ENCODE measurements around the gene CEP20. TPM values are rescaled to one million over a fixed set of nuclear protein-coding genes. Genes with fewer than 3 reads are reported as not detected.

The CEP20 gene
- total and polyA plus RNA-seq, 2 of the 8 experiments (the other 6 are each of a cell fraction or from before 2014, with no cell fraction given) = 16.2 to 49.0 TPM

GRCh38 chr16:15903960-15904359, 15.6 kb upstream of the CEP20 start:
- no peaks in the 10 kb centered on the region for H4K20me1 ChIP-seq (replicated peaks in 1 of 2; ENCODE audit: control insufficient read depth in 1 of 2, insufficient read depth in 2 of 2, low read length in 2 of 2)
- no peak overlapping the region for H2BK20ac ChIP-seq (ENCODE audit: low read length)
- H3K9ac ChIP-seq (replicated peaks in 1 of 4; ENCODE audit: extremely low read depth in 1 of 4, low read depth in 3 of 4, low read length in 3 of 4) = no peak overlapping the region
- H3K56ac ChIP-seq (replicated peaks; ENCODE audit: insufficient read length, low read depth, low read length) = no peak overlapping the region
- H3K79me1 ChIP-seq (ENCODE audit: low read depth, low read length) = no peaks in the 10 kb centered on the region
- no peaks in the 10 kb centered on the region for H3K79me2 ChIP-seq (ENCODE audit: control insufficient read depth in 1 of 2, insufficient read depth in 2 of 2, low read length in 2 of 2)
- no peak overlapping the region for H2AFZ ChIP-seq (ENCODE audit: low read length)
- no peak overlapping the region for H2BK15ac ChIP-seq (ENCODE audit: low read length)
- no peaks in the 10 kb centered on the region for H3K27me3 ChIP-seq (replicated peaks in 1 of 4; ENCODE audit: control insufficient read depth in 3 of 4, extremely low read depth in 1 of 4, insufficient read depth in 3 of 4, low read length in 3 of 4)
- H3K23ac ChIP-seq (ENCODE audit: insufficient read length) = no peak overlapping the region
- no peak overlapping the region for H3K27ac ChIP-seq (ENCODE audit: low read depth, low read length)
- no peaks in the 10 kb centered on the region for H3K36me3 ChIP-seq (ENCODE audit: control insufficient read depth in 2 of 4, insufficient read depth in 4 of 4, low read length in 3 of 4)
- no peak overlapping the region for H3K4me3 ChIP-seq (ENCODE audit: extremely low read depth in 1 of 4, insufficient read depth in 2 of 4, low read depth in 3 of 4, low read length in 4 of 4)
- H3K18ac ChIP-seq (ENCODE audit: extremely low read depth, low read length) = no peak overlapping the region
- ChIA-PET CTCF (ENCODE audit: partially characterized antibody) (interaction anchor here (0.6 to 2.0 kb wide), 5 partner anchors 9 to 37 kb away, joined by 3 to 6 read pairs (median 4); partner anchors contain the start of gene CEP20), POLR2A (ENCODE audit: partially characterized antibody) (no interaction called here)
- no peak overlapping the region for H2BK5ac ChIP-seq (ENCODE audit: low read depth, low read length)
- DNase-seq (ENCODE audit: low read depth in 1 of 2, low spot score in 2 of 2) (no peak), FAIRE-seq (no peak)
- no peak overlapping the region for H2AK5ac ChIP-seq (ENCODE audit: low read depth, low read length)
- no peak overlapping the region for H3K14ac ChIP-seq (ENCODE audit: insufficient read length)
- H3K4me2 ChIP-seq (ENCODE audit: insufficient read depth in 1 of 2, low read depth in 2 of 2, low read length in 2 of 2) = no peak overlapping the region
- no peak overlapping the region for H4K8ac ChIP-seq (ENCODE audit: extremely low read depth, insufficient read depth, low read length)
- H2BK120ac ChIP-seq (replicated peaks; ENCODE audit: low read depth, low read length) = no peak overlapping the region
- H3K4ac ChIP-seq (replicated peaks; ENCODE audit: insufficient read length, low read depth, low read length) = no peak overlapping the region
- no peak overlapping the region for H2BK12ac ChIP-seq (ENCODE audit: low read depth, low read length)
- WGBS, 2 experiments (ENCODE audit: extremely low coverage in 1 of 2, insufficient coverage in 1 of 2, insufficient read length in 1 of 2, insufficient replicate concordance in 2 of 2, low coverage in 1 of 2, low lambda C conversion rate in 2 of 2, missing lambda C conversion rate in 1 of 2) = 95% methylated on average over 5 of the region's 5 CpGs; no CpG with 5 or more reads in 1 of the 2 experiments
- TF ChIP-seq NANOG (IDR thresholded peaks at IDR 0.05; ENCODE audit: insufficient read depth, low read depth, low read length, poor library complexity, severe bottlenecking) (no peak), SIRT6 (IDR thresholded peaks at IDR 0.05; ENCODE audit: low read length) (no peak)
- H4K5ac ChIP-seq (ENCODE audit: insufficient read length, low read depth, low read length) = no peak overlapping the region
- H3K9me3 ChIP-seq (ENCODE audit: insufficient read depth in 2 of 2, low read depth in 1 of 2, low read length in 1 of 2) = no peaks in the 10 kb centered on the region
- no peak overlapping the region for H4K91ac ChIP-seq (replicated peaks; ENCODE audit: insufficient read length, low read length)
- H3K4me1 ChIP-seq (replicated peaks in 1 of 4; ENCODE audit: control insufficient read depth in 3 of 4, insufficient read depth in 4 of 4, low read length in 3 of 4) = peaks cover 0 to 4% (median 1%) of the 10 kb centered on the region in 4 experiments; a peak in 2 of 7 replicates
- no peaks in the 10 kb centered on the region for H3K23me2 ChIP-seq (ENCODE audit: low read depth, low read length)
